Renal cortical epithelial cell (primary cell): Measurements from ENCODE around the gene MYO5B. TPM values are rescaled to one million over a fixed set of nuclear protein-coding genes. Genes with fewer than 3 reads are reported as not detected.

Experiments used
- DNase-seq: peaks from one replicate; pipeline ENCODE4 v3.0.0-alpha.2; 2011; ENCODE audit warnings: low read depth
- total RNA-seq: library from RNA; depleted of rRNA; stranded (reverse); fragments of >200 nt; gene quantifications from 2 replicates; pipeline ENCODE4 v1.2.3, GENCODE V29; 2014

Gene MYO5B
- total RNA-seq, 1 donor from 2014 or later, result 50.0 TPM

- peak; percentile 72 for DNase-seq
These were observed 181.4 kb downstream of the MYO5B start for GRCh38 chr18:50013363-50014138.

- DNase-seq, result peak; percentile 97
These were observed 183.0 kb downstream of the MYO5B start for GRCh38 chr18:50011813-50012435.

DNA sequence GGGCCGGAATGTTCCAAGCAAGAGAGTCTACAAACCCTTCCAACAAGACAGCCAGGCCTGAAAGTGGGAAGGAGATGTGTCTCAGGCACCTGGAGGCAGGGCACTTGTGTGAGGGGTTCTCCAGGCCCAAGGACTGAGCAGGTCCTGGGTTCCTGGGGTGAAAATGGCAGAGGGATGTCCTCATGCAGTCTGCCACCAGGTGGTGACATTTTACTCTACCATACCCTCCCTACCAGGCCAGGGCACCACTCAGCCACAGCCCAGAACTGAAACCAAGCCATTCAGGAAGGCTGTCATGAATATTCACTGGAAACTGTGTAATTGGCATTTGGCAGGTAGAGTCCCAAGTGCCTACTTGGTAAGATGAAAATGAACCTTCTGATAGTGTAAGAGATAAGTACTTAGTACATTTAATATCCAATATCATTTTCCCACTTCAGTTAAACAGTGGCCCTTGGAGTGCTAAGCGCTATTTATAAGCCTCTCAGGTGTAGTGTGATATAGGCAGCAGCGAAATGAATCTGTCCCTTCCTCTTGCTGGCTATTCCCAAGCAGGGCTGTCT is 185.1 kb downstream of the MYO5B start:
- DNase-seq, result peak; percentile 51

- no peak for DNase-seq
These were observed 186.6 kb downstream of the MYO5B start for GRCh38 chr18:50008306-50008705.

DNA sequence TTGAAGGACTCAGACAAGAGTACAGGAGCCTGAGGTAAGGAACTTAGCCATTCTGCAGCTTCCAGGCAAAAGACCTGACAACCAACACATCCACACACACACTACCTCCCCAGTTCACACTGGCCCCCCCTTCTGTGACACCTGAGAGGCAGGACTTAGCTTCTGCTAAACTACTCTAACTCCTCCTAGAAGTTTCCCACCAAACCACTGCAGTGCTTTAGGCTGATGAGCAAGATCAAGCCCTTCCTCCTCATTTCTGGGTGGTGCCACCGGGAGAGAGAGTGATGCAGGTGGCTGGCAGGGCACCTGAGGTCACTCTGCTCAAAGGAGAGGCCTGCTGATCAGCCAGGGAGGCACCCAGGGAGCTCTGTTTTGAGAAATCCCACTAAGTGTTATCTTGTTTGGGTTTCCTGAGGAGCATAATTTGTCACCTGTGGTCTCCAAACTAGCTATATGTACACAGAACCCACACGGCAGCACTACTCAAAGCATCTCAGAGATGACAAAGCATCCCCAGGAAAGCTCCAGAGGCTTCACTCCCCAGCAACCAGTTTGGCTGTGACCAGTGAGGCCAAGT is 188.4 kb downstream of the MYO5B start:
- DNase-seq, result no peak

DNA sequence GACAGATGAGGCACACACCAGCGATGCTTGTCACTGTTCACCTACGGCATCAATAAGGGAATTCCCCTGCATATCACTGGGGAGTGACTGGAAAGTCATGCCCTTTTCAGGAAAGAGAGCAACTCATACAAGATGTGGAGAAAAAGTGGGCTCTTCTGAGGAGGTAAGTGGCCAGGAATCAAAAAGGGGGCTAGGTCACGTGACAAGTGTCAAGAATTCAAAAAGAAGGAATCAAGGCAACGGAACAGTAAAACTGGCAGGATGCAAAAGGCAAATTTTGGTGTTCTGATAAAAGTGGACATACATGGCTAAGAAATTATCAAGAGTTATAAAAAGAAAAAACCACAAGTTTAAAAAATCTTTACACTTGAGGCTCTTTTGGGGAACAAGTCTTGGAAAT is 190.9 kb downstream of the MYO5B start:
- DNase-seq, result no peak

DNA sequence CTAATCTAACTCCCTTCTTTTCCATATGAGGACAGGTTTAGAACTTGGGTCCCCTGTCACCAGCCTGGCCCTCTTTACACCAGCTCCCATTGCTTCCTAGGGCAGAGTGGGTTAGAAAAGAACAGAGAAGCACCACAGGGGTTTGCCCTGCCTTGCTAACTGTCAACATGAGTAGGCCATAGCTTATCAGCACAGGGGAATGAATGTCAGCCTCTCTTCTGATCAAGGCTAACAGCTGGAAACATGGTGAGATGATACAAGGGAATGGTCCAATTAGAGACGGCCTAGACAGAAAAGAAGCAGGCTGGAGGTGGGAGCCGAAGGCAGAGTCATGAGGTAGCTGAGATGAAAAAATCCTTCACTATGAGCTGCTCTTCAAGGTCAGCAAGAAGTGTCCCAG is 192.2 kb downstream of the MYO5B start:
- DNase-seq, result no peak

DNA sequence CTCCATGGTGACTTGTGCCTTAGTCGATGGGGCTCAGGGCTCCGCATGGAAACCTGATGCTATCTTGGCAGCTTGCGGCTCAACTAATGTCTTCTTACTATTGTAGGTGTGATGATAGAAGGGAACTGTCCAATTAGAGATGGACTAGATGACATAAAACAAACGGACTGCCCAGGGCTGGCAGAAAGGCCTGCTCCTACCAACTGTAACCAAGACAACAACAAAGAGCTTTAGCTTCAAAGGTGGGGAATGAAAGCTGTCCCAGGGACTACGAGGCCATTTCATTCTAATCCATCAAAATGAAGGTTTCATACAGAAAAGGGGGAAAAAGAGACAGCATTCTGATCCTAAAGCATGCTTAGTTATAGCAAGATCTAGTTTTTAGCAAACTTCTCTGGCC is 194.7 kb downstream of the MYO5B start:
- DNase-seq, result no peak

GRCh38 chr18:49999128-49999527 is 195.8 kb downstream of the MYO5B start:
- DNase-seq, result no peak

DNA sequence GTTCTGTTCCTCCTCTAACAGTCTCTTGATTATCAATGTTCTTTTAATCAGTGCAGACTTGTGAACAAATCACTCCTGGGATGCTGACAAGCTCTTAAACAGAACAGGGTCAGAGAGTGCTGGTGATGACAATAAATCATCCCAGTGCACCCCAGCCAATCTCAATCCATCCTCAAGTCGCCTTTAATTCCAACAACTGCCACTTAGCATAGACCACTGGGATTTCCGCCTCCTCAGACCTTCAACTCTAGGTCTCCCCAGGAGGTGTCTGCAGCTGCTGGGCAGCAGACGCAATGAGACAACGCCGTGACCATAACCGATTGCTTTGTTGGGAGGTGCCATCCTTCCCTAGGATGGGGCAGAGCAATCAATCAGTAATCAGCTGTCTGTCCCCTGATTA is 197.4 kb downstream of the MYO5B start:
- DNase-seq, result no peak

DNA sequence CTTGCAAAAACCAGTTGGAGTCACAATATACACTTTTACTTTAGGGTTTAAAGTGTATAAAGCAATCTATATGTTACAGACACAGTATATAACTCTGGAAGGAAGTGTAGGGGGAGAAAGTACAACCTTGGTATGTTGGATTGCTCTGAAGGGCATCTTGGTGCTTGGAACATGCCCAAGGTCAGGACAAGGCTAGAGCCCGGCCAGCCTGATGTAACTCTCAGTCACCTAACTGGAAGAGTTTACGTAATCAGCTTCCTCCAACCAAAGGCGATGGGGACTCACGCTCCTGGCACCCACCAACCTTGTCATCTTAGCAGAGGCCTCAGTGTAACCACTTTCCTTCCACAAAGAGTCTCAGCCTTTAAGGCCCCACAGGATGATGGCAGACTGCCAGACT is 200.5 kb downstream of the MYO5B start:
- no peak for DNase-seq

DNA sequence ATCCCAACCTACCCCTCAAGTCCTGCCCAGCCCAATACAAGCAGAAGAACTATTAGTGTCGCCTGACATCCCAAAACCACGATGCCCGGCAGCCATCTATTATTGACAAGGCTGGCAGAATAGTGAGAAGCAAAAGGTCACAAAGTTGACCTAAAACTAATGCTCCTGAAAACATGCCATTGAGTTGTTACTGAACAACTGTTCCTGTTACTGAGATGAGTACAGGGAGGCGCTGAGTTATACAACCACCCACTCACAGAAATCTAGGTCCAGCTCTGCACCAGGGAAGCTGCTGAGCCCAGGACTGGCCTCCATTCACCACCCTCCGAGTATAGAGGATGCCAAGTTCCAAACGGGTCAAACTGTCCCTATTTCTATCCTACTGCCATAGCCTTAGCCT is 201.6 kb downstream of the MYO5B start:
- no peak for DNase-seq

DNA sequence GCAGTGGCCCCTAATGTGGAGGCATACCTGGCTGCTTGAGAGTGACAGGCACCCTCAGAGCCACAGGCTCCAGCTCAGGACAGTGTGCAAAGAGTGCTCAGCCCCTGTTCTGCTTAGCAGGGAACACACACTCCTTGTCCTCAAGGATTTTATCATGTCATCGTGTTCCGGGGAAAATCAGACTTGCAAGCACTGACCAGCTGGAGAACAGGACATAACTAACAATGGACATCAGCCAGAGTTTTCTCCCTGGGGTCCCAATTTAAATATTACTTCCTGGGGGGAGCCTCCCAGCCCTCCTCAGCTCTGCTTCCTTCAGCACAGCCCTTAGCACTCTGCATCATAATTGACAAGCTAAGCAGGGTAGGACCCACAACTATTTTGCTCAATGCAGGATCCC is 206.2 kb downstream of the MYO5B start:
- DNase-seq, result no peak

- DNase-seq, result no peak
These were observed 206.8 kb downstream of the MYO5B start for GRCh38 chr18:49988101-49988500.

DNA sequence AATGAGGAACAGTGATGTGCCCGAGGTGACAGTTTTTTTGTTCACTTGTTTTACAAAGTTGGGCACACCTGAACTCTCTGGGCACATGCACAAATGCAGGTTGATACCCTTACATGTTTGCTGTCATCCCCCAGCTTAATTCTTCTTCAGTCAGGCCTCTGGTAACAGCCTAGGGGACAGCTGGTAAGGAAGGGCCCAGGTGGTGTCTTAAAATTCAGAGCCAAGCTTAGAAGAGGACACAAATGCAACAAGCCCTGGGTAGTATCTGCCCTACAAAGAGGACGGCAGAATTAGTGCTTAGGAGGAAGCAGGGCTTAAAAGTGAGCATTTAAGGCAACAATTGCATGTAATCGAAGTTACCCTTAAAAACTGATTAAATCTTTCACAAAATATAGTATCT is 209.7 kb downstream of the MYO5B start:
- no peak for DNase-seq

GRCh38 chr18:49980896-49981295 is 214.1 kb downstream of the MYO5B start:
- DNase-seq, result no peak

DNA sequence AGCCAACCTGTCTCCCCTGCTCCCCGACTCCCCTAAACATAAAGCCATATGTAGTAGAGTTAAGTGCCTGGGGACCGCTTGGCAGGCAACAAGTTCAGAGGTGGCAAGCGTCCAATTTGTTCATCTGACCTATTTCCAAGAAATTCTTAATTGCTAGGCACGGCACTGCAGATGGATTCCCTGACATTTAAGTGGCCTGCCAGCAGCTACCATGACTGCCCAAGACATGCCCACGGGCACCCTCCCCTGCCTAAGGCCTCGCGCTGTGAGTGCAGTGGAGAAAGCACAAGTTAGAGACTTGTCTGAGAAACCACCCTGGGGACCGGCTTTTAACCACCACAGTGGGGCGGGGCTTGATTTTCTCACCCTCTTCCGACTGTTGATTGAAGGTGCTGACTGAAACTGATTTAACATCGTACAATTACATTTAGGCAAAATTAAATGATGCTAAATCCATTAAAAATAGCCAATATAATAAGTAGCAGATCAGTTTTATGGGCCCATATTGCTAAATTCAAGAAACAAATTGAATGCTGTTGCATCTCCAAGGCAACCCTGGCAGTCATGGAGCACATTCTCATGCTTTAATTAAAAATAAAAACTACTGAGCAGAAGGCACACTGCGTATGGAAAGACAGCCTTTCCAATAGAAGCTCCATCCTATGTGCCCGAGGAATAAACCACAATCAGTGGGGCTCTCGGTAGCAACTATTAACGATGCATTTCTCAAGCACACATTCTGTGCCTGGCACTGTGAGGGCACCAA is 218.0 kb downstream of the MYO5B start:
- DNase-seq, result peak; percentile 16

DNA sequence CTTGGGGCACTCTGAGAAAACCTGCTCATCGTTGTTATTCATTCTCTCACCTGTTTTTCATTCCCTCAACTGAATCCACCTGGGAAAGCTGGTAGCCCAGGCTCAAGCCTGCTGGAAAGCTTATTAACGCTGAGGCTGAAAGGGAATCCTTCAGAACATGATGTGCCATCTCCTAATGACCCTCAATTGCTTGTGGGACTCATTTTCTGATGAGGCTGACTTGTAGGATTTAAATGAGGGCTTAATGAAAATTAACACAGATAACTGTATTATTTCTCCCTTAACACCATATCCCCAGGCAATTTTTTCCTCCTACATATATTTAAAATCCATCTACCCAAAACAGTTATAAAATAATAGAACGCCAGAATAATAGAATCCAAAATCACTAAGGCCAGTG is 218.9 kb downstream of the MYO5B start:
- DNase-seq, result no peak

DNA sequence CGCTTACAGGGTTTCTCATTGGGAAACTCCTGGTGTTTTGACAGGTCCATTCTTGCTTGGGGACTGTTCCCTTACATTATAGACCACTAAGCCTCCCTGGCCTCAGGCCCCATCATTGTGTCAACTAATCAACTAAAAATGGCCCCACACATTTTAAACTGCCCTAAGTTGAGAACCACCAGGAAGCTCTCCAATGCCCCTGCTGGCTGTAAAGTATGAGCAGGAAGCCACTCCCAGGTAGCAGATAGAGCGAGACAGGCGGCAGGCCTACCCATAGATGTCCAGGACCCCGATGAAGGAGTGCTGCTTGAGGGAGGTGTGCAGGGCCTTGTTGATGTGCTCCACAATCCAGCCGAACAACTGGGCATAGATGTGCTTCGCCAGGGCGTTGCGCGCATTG is 220.9 kb downstream of the MYO5B start:
- DNase-seq, result no peak

DNA sequence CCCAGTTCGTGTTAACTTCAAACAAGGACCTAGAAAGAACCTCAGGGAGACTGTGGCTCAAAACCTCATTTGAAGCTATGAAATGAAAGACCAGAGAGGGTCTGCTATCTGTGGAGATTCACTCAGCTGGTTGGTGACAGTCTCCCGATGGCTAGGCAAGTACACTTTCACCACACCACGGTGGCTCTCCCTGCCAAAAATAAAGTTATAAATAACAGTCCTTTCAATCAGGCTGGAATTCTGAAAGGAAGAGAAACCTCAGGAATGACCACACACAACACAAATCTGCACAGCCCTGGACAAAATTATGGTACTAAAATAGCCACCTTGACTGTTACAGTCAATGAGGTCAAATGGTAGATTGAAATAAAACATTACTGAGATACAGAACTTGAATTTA is 221.4 kb downstream of the MYO5B start:
- no peak for DNase-seq

GRCh38 chr18:49972535-49972934 is 222.4 kb downstream of the MYO5B start:
- peak; percentile 24 for DNase-seq

GRCh38 chr18:49971462-49971861 is 223.5 kb downstream of the MYO5B start:
- no peak for DNase-seq
